ENCODE data around the gene NR4A1. TPM values are rescaled to one million over a fixed set of nuclear protein-coding genes. Genes with fewer than 3 reads are reported as not detected.
A peak's percentile ranks its signal among the peaks of the same experiment; 100 is the strongest.

The NR4A1 gene
- total and polyA plus RNA-seq, 9 of the 15 experiments (the other 6 are each of a cell fraction or from before 2014, with no cell fraction given) = 0.07 to 4.7 (median 1.9) TPM; not detected in 1

DNA sequence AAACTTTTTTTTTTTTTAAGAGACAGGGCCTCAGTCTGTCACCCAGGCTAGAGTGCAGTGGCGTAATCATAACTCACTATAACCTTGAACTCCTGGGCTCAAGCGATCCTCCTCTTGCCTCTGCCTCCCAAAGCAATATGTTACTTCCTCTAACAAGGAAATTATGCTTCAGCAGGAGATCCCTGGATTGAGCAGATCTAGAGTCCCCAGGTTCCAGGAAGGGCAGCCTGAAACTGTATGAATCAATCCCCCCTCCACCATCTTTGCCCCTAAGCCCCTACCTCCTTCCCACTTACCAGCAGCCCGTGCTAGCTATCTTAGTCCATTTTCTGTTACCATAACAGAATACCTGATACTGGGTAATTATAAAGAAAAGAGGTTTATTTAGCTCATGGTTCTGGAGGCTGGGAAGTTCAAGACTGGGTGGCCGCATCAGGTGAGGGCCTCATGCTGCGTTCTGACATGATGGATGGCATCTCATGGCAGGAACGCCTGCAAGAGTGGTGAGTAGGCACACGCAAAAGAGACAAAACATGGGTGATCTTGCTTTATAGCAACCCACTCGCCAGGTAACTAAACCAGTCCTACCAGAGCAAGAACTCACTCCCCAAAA, 39.5 kb upstream of the NR4A1 start:
- CTCF ChIA-PET (ENCODE audit: low intra/inter-chr PET ratio) = no interaction called here
- no peak overlapping the region for H3K27ac ChIP-seq (ENCODE audit: extremely low read depth, low read depth, low read length)
- no peak overlapping the region for H3K4me3 ChIP-seq

GRCh38 chr12:52013626-52014310, 37.5 kb upstream of the NR4A1 start:
- ATAC-seq = no peak
- DNase-seq (ENCODE audit: extremely low read depth in 1 of 4, low spot score in 3 of 4) = no peak
- Histone ChIP-seq H3K79me2 (ENCODE audit: control insufficient read depth, insufficient read depth, low read length) (no peaks in the 10 kb centered on the region), H3K4me1 (replicated peaks in 1 of 2; ENCODE audit: control insufficient read depth in 2 of 2, insufficient read depth in 2 of 2, low read length in 2 of 2) (peaks cover 20% of the 10 kb centered on the region in 2 experiments), H3K27me3 (ENCODE audit: control insufficient read depth in 2 of 2, insufficient read depth in 2 of 2, low read length in 2 of 2) (no peaks in the 10 kb centered on the region), H3K36me3 (ENCODE audit: control insufficient read depth, insufficient read depth, low read length) (no peaks in the 10 kb centered on the region), H3K9me3 (replicated peaks; ENCODE audit: control insufficient read depth, insufficient read depth, low read depth, low read length) (no peaks in the 10 kb centered on the region), H3K9me1 (ENCODE audit: control insufficient read depth, insufficient read depth, low read length) (no peaks in the 10 kb centered on the region), H3K4me2 (ENCODE audit: insufficient read depth, low read length) (no peak overlapping the region), H2AFZ (ENCODE audit: low read depth, low read length) (no peak overlapping the region), H3K27ac (ENCODE audit: extremely low read depth, low read depth, low read length) (no peak overlapping the region), H3K9ac (ENCODE audit: insufficient read depth in 1 of 2, low read depth in 2 of 2, low read length in 2 of 2) (no peak overlapping the region), H4K20me1 (replicated peaks; ENCODE audit: control insufficient read depth, insufficient read depth, low read length) (no peaks in the 10 kb centered on the region), H3K4me3 (no peak overlapping the region)
- in situ Hi-C loops (cut with MboI) (loop anchor here (25.0 kb wide), 1 partner anchor 601 kb away; the partner anchor contains the start of gene SLC4A8), intact Hi-C loops (cut with micrococcal nuclease) (no loop called here)
- 57% methylated on average over 16 of the region's 16 CpGs for WGBS (ENCODE audit: insufficient coverage, low coverage, missing lambda C conversion rate)
- BruUV-seq (replicated peaks) = no TSS peak
- FAIRE-seq = no peak
- CTCF ChIA-PET (ENCODE audit: low intra/inter-chr PET ratio) = no interaction called here
- POLR2A ChIA-PET = no interaction called here
- TF ChIP-seq ZNF12 (CRISPR knock-in tag; IDR thresholded peaks at IDR 0.05) = no peak
- no peak for TF ChIP-seq SIN3B (IDR thresholded peaks at IDR 0.05; ENCODE audit: low read depth)
- no peak for TF ChIP-seq SNRNP70 (optimal IDR thresholded peaks at IDR 0.05; ENCODE audit: low read depth, low read length)
- TF ChIP-seq TAF9B (IDR thresholded peaks at IDR 0.05; ENCODE audit: partially characterized antibody) = no peak
- TF ChIP-seq ZC3H11A (IDR thresholded peaks at IDR 0.05; ENCODE audit: low read depth, low read length) = no peak
- no peak for TF ChIP-seq RBM22 (IDR thresholded peaks at IDR 0.05; ENCODE audit: low read depth, low read length, poor library complexity, severe bottlenecking)
- no peak for TF ChIP-seq ZKSCAN8 (CRISPR knock-in tag; IDR thresholded peaks at IDR 0.05)
- TF ChIP-seq NR2C1 (IDR thresholded peaks at IDR 0.05) = no peak
- no peak for TF ChIP-seq NR2C1 (tag; IDR thresholded peaks at IDR 0.05)
- no peak for TF ChIP-seq ZBTB7A (IDR thresholded peaks at IDR 0.05; ENCODE audit: borderline replicate concordance, control insufficient read depth, low read depth, low read length)
- TF ChIP-seq ZZZ3 (IDR thresholded peaks at IDR 0.05) = no peak
- no peak for TF ChIP-seq ZNF778 (CRISPR knock-in tag; IDR thresholded peaks at IDR 0.05)
- TF ChIP-seq RCOR1 (IDR thresholded peaks at IDR 0.05; ENCODE audit: borderline replicate concordance in 1 of 2, low read depth in 2 of 2, low read length in 2 of 2) = no peak
- no peak for TF ChIP-seq YY1 (IDR thresholded peaks at IDR 0.05; ENCODE audit: borderline replicate concordance in 1 of 3, control insufficient read depth in 1 of 3, extremely low read depth in 1 of 3, insufficient read depth in 3 of 3, insufficient read length in 1 of 3, insufficient replicate concordance in 2 of 3, low read depth in 1 of 3, low read length in 2 of 3)

More for the DNA sequence above, 39.5 kb upstream of the NR4A1 start:
- Histone ChIP-seq H2AFZ (ENCODE audit: low read depth, low read length) (no peak overlapping the region), H3K9me3 (replicated peaks; ENCODE audit: control insufficient read depth, insufficient read depth, low read depth, low read length) (no peaks in the 10 kb centered on the region), H3K4me2 (ENCODE audit: insufficient read depth, low read length) (no peak overlapping the region), H3K79me2 (ENCODE audit: control insufficient read depth, insufficient read depth, low read length) (no peaks in the 10 kb centered on the region), H4K20me1 (replicated peaks; ENCODE audit: control insufficient read depth, insufficient read depth, low read length) (no peaks in the 10 kb centered on the region), H3K27me3 (ENCODE audit: control insufficient read depth in 2 of 2, insufficient read depth in 2 of 2, low read length in 2 of 2) (no peaks in the 10 kb centered on the region), H3K4me1 (replicated peaks in 1 of 2; ENCODE audit: control insufficient read depth in 2 of 2, insufficient read depth in 2 of 2, low read length in 2 of 2) (peaks cover 20 to 31% of the 10 kb centered on the region in 2 experiments), H3K36me3 (ENCODE audit: control insufficient read depth, insufficient read depth, low read length) (no peaks in the 10 kb centered on the region), H3K9ac (ENCODE audit: insufficient read depth in 1 of 2, low read depth in 2 of 2, low read length in 2 of 2) (no peak overlapping the region), H3K9me1 (ENCODE audit: control insufficient read depth, insufficient read depth, low read length) (no peaks in the 10 kb centered on the region)
- in situ Hi-C loops (cut with MboI) = loop anchor here (25.0 kb wide), 1 partner anchor 599 kb away; the partner anchor contains the start of gene SLC4A8
- no peak for DNase-seq (ENCODE audit: extremely low read depth in 1 of 4, low spot score in 3 of 4)
- BruUV-seq (replicated peaks) = no TSS peak
- FAIRE-seq = no peak
- ATAC-seq = no peak
- no peak for TF ChIP-seq POLR3G (IDR thresholded peaks at IDR 0.05; ENCODE audit: extremely low read depth, insufficient read length, insufficient replicate concordance)
- no peak for TF ChIP-seq BDP1 (IDR thresholded peaks at IDR 0.05; ENCODE audit: insufficient read depth, insufficient read length)
- TF ChIP-seq RAD51 (IDR thresholded peaks at IDR 0.05; ENCODE audit: borderline replicate concordance, low read depth) = no peak
- TF ChIP-seq ZNF766 (CRISPR knock-in tag; conservative IDR thresholded peaks at IDR 0.05) = peak; percentile 99
- intact Hi-C loops (cut with micrococcal nuclease) = no loop called here
- POLR2A ChIA-PET = no interaction called here
- 82% methylated on average over 8 of the region's 8 CpGs for WGBS (ENCODE audit: insufficient coverage, low coverage, missing lambda C conversion rate)

All from K562 (cell line).